Measurements from ENCODE around the gene PCYT1A.

DNA sequence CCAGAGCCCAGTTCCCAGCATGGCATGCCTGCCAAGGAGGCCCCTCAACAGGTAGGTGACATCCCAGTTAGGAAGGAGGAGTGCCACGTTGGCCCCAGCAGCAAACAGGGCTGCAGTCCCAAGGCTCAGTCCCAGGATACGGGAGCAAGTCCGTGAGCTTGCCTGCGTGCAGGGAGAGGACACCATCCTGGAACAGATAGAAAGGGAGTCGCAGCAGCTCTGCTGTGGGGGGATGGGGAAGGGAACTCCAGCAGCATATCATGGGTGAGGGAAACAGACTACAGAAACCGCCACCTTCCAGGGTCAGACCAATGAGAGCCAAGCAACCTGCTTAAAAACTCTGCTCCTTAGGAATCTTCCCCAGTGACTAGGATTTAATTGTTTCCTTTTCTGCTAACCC is 39.9 kb upstream of the PCYT1A start:
- no peak for TF ChIP-seq MXI1 (IDR thresholded peaks at IDR 0.05; ENCODE audit: low read depth, low read length)
- TF ChIP-seq KDM1A (IDR thresholded peaks at IDR 0.05; ENCODE audit: borderline replicate concordance): no peak
- TF ChIP-seq MAX (IDR thresholded peaks at IDR 0.05; ENCODE audit: low read depth, low read length): no peak
- TF ChIP-seq, protein P1, sequence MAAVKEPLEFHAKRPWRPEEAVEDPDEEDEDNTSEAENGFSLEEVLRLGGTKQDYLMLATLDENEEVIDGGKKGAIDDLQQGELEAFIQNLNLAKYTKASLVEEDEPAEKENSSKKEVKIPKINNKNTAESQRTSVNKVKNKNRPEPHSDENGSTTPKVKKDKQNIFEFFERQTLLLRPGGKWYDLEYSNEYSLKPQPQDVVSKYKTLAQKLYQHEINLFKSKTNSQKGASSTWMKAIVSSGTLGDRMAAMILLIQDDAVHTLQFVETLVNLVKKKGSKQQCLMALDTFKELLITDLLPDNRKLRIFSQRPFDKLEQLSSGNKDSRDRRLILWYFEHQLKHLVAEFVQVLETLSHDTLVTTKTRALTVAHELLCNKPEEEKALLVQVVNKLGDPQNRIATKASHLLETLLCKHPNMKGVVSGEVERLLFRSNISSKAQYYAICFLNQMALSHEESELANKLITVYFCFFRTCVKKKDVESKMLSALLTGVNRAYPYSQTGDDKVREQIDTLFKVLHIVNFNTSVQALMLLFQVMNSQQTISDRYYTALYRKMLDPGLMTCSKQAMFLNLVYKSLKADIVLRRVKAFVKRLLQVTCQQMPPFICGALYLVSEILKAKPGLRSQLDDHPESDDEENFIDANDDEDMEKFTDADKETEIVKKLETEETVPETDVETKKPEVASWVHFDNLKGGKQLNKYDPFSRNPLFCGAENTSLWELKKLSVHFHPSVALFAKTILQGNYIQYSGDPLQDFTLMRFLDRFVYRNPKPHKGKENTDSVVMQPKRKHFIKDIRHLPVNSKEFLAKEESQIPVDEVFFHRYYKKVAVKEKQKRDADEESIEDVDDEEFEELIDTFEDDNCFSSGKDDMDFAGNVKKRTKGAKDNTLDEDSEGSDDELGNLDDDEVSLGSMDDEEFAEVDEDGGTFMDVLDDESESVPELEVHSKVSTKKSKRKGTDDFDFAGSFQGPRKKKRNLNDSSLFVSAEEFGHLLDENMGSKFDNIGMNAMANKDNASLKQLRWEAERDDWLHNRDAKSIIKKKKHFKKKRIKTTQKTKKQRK (IDR thresholded peaks at IDR 0.05; ENCODE audit: low read depth, low read length): no peak
- TF ChIP-seq RAD51 (IDR thresholded peaks at IDR 0.05): no peak
- no peak for TF ChIP-seq SIX5 (IDR thresholded peaks at IDR 0.05; ENCODE audit: low read depth, low read length, severe bottlenecking)
- TF ChIP-seq, protein P2, sequence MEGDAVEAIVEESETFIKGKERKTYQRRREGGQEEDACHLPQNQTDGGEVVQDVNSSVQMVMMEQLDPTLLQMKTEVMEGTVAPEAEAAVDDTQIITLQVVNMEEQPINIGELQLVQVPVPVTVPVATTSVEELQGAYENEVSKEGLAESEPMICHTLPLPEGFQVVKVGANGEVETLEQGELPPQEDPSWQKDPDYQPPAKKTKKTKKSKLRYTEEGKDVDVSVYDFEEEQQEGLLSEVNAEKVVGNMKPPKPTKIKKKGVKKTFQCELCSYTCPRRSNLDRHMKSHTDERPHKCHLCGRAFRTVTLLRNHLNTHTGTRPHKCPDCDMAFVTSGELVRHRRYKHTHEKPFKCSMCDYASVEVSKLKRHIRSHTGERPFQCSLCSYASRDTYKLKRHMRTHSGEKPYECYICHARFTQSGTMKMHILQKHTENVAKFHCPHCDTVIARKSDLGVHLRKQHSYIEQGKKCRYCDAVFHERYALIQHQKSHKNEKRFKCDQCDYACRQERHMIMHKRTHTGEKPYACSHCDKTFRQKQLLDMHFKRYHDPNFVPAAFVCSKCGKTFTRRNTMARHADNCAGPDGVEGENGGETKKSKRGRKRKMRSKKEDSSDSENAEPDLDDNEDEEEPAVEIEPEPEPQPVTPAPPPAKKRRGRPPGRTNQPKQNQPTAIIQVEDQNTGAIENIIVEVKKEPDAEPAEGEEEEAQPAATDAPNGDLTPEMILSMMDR (IDR thresholded peaks at IDR 0.05 in 2 of 3, conservative IDR thresholded peaks at IDR 0.05 in 1 of 3; ENCODE audit: control insufficient read depth in 2 of 3, extremely low read depth in 1 of 3, insufficient read depth in 1 of 3, low read depth in 3 of 3, low read length in 3 of 3): no peak
- no peak for TF ChIP-seq BMI1 (IDR thresholded peaks at IDR 0.05; ENCODE audit: borderline replicate concordance)
- no peak for TF ChIP-seq SMC3 (IDR thresholded peaks at IDR 0.05; ENCODE audit: borderline replicate concordance, low read length)
- TF ChIP-seq, protein P3, sequence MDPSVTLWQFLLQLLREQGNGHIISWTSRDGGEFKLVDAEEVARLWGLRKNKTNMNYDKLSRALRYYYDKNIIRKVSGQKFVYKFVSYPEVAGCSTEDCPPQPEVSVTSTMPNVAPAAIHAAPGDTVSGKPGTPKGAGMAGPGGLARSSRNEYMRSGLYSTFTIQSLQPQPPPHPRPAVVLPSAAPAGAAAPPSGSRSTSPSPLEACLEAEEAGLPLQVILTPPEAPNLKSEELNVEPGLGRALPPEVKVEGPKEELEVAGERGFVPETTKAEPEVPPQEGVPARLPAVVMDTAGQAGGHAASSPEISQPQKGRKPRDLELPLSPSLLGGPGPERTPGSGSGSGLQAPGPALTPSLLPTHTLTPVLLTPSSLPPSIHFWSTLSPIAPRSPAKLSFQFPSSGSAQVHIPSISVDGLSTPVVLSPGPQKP (IDR thresholded peaks at IDR 0.05; ENCODE audit: low read depth, low read length): no peak
- TF ChIP-seq REST (IDR thresholded peaks at IDR 0.05; ENCODE audit: low read depth, low read length): no peak
- TF ChIP-seq EZH2 (IDR thresholded peaks at IDR 0.05; ENCODE audit: borderline replicate concordance, control insufficient read depth, low read depth, low read length): no peak
- TF ChIP-seq SIN3A (IDR thresholded peaks at IDR 0.05; ENCODE audit: low read depth, low read length): no peak
- TF ChIP-seq HCFC1 (IDR thresholded peaks at IDR 0.05; ENCODE audit: low read length): no peak

All from GM12878 (cell line).